ENCODE data around the gene FBXO34.

FBXO34 gene

GRCh38 chr14:55272387-55272786 is 1.2 kb downstream of the FBXO34 start:
- DNase-seq (ENCODE audit: low read depth), result no peak

- no peak for DNase-seq (ENCODE audit: low read depth)
Observed at GRCh38 chr14:55272922-55273321, 1.7 kb downstream of the FBXO34 start.

- no peak for DNase-seq (ENCODE audit: low read depth)
Observed at GRCh38 chr14:55274146-55274545, 2.9 kb downstream of the FBXO34 start.

GRCh38 chr14:55274751-55275150 is 3.5 kb downstream of the FBXO34 start:
- no peak for DNase-seq (ENCODE audit: low read depth)

GRCh38 chr14:55276736-55277135 is 5.5 kb downstream of the FBXO34 start:
- DNase-seq (ENCODE audit: low read depth), result no peak

GRCh38 chr14:55277972-55278740 is 6.9 kb downstream of the FBXO34 start:
- no peak for DNase-seq (ENCODE audit: low read depth)

GRCh38 chr14:55279384-55279783 is 8.2 kb downstream of the FBXO34 start:
- no peak for DNase-seq (ENCODE audit: low read depth)

GRCh38 chr14:55281316-55281839 is 10.2 kb downstream of the FBXO34 start:
- no peak for DNase-seq (ENCODE audit: low read depth)

GRCh38 chr14:55285048-55285652 is 13.9 kb downstream of the FBXO34 start:
- no peak for DNase-seq (ENCODE audit: low read depth)

GRCh38 chr14:55288439-55288838 is 17.2 kb downstream of the FBXO34 start:
- DNase-seq (ENCODE audit: low read depth), result no peak

- no peak for DNase-seq (ENCODE audit: low read depth)
Observed at GRCh38 chr14:55291480-55292081, 20.4 kb downstream of the FBXO34 start.

- DNase-seq (ENCODE audit: low read depth), result no peak
Observed at GRCh38 chr14:55294603-55295002, 23.4 kb downstream of the FBXO34 start.

- no peak for DNase-seq (ENCODE audit: low read depth)
Observed at GRCh38 chr14:55297611-55298499, 26.6 kb downstream of the FBXO34 start.

GRCh38 chr14:55298500-55298822 is 27.2 kb downstream of the FBXO34 start:
- DNase-seq (ENCODE audit: low read depth), result no peak

GRCh38 chr14:55301437-55302121 is 30.4 kb downstream of the FBXO34 start:
- no peak for DNase-seq (ENCODE audit: low read depth)

GRCh38 chr14:55302367-55303124 is 31.3 kb downstream of the FBXO34 start:
- DNase-seq (ENCODE audit: low read depth), result no peak

- no peak for DNase-seq (ENCODE audit: low read depth)
Observed at GRCh38 chr14:55303125-55303499, 31.9 kb downstream of the FBXO34 start.

- no peak for DNase-seq (ENCODE audit: low read depth)
Observed at GRCh38 chr14:55303691-55304145, 32.5 kb downstream of the FBXO34 start.

- no peak for DNase-seq (ENCODE audit: low read depth)
Observed at GRCh38 chr14:55306938-55307589, 35.8 kb downstream of the FBXO34 start.

- no peak for DNase-seq (ENCODE audit: low read depth)
Observed at GRCh38 chr14:55309154-55309553, 37.9 kb downstream of the FBXO34 start.
